GM21619 (cell line): Measurements from ENCODE around the gene ALDH1A1.
"Not testable (repeated sequence)": the region's sequence is repeated elsewhere in the genome, so short reads cannot be mapped to it uniquely, and the experiment has no call there.

Source experiments
- ATAC-seq: cut with Tn5 transposase; IDR thresholded peaks from one replicate; pipeline ENCODE4 v1.9.1; 2021; ENCODE audit not compliant: unreplicated experiment

Gene ALDH1A1

GRCh38 chr9:72898360-72898759 lies 54.5 kb downstream of the ALDH1A1 start:
- ATAC-seq: no peak

GRCh38 chr9:72897069-72897649 lies 55.7 kb downstream of the ALDH1A1 start:
- ATAC-seq: no peak

GRCh38 chr9:72896439-72896838 lies 56.4 kb downstream of the ALDH1A1 start:
- no peak for ATAC-seq

GRCh38 chr9:72895122-72895521 lies 57.7 kb downstream of the ALDH1A1 start:
- ATAC-seq: no peak

- ATAC-seq: no peak
These were observed 58.5 kb downstream of the ALDH1A1 start for GRCh38 chr9:72894342-72894741.

GRCh38 chr9:72893437-72893836 lies 59.4 kb downstream of the ALDH1A1 start:
- ATAC-seq: no peak

- ATAC-seq: no peak
These were observed 61.8 kb downstream of the ALDH1A1 start for GRCh38 chr9:72891043-72891442.

GRCh38 chr9:72888943-72889342 lies 63.9 kb downstream of the ALDH1A1 start:
- no peak for ATAC-seq

GRCh38 chr9:72888067-72888466 lies 64.8 kb downstream of the ALDH1A1 start:
- ATAC-seq: no peak

- no peak for ATAC-seq
These were observed 66.5 kb downstream of the ALDH1A1 start for GRCh38 chr9:72886386-72886785.

- ATAC-seq: no peak
These were observed 68.3 kb downstream of the ALDH1A1 start for GRCh38 chr9:72884508-72884907.

- ATAC-seq: no peak
These were observed 69.0 kb downstream of the ALDH1A1 start for GRCh38 chr9:72883875-72884274.

GRCh38 chr9:72882117-72882775 lies 70.6 kb downstream of the ALDH1A1 start:
- no peak for ATAC-seq

- ATAC-seq: no peak
These were observed 72.0 kb downstream of the ALDH1A1 start for GRCh38 chr9:72880821-72881220.

GRCh38 chr9:72875221-72875620 lies 77.6 kb downstream of the ALDH1A1 start:
- no peak for ATAC-seq

GRCh38 chr9:72874344-72874743 lies 78.5 kb downstream of the ALDH1A1 start:
- no peak for ATAC-seq

GRCh38 chr9:72873456-72873855 lies 79.4 kb downstream of the ALDH1A1 start:
- no peak for ATAC-seq

GRCh38 chr9:72872718-72873117 lies 80.1 kb downstream of the ALDH1A1 start:
- ATAC-seq: no peak

GRCh38 chr9:72871685-72872084 lies 81.2 kb downstream of the ALDH1A1 start:
- no peak for ATAC-seq

GRCh38 chr9:72864327-72864726 lies 88.5 kb downstream of the ALDH1A1 start:
- ATAC-seq: no peak

GRCh38 chr9:72863456-72864094 lies 89.3 kb downstream of the ALDH1A1 start:
- no peak for ATAC-seq

- not testable (repeated sequence) for ATAC-seq
These were observed 90.1 kb downstream of the ALDH1A1 start for GRCh38 chr9:72862788-72863187.
